IPS DF 4.7 (cell line): ENCODE data around the gene PJA2.
"Not testable (repeated sequence)": the region's sequence is repeated elsewhere in the genome, so short reads cannot be mapped to it uniquely, and the experiment has no call there.

Source experiments
- DNase-seq: peaks from one replicate; pipeline ENCODE4 v3.0.0-alpha.2; 2013; ENCODE audit warnings: low spot score; ENCODE audit errors: extremely low read depth

Gene PJA2

DNA sequence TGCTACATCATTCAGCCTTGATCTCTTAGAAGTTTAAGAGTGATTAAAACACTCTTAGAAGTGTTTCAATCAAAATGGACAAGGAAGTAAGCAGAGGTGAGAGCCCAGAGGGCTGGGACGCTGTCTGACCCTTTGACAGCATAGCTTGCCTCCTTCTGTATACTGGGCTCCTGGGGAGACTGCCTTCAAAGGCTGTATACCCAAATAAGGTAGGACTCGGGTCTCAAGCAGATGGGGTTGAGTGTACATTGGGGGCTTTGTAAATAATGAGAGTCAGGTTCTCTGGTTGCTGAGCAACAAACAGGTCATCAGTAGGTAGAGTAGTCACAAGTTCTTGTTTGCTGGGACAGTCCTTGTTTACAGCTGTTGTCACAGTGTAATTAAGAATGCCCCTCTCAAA is 97.1 kb downstream of the PJA2 start:
- no peak for DNase-seq

DNA sequence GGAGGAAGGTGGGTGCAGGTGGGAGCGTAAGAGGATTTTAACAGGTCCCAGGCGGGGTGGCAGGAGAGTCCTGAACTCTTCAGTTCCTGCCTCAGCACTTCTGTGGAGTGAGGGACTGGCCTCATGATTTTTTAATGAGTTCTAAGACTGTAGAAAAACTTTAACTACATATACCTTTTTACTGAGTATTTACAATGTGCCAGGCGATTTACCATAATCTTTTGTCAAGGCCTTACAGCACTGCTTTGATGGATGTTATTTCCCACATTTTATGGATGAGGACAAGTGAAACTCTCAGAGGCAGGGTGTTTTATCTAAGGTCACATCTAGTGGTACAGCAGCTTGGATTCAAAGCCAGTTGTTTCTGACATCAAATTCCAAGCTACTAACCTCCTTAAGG is 99.5 kb downstream of the PJA2 start:
- DNase-seq: no peak

DNA sequence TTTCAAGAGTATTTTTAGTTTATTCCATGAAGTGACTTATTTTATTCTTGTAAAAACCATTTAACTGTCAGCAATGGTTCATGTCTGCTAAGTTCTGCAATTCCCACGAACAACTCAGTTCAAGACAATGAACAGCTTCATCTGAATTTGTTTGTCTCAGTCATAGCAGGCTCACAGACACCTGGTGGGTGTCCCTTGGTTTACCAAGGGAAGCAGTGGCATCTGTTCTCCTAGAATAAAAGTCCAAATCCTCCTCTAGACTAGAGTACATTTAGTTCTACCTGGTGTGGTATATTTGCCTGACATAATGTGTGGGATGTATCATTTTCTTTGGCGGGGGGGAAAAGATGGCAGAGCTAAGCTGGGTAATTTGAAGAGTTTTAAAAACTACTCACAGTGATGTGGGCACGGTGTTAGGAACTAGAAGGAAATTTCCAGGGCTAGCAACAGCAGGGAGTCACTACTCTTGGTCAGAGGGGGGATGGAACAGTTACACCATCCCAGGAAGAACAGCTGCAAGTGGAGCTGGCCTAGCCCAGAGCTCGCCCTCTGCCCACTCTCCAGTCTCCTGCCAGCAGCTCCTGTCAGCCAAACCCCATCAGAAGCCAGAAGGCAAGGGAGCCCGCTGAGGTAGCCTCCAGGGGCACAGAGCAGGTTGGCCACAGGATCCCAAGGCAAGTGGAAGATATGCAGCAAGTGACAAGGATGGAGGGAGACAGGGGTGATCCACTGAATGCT is 100.3 kb downstream of the PJA2 start:
- DNase-seq: no peak

DNA sequence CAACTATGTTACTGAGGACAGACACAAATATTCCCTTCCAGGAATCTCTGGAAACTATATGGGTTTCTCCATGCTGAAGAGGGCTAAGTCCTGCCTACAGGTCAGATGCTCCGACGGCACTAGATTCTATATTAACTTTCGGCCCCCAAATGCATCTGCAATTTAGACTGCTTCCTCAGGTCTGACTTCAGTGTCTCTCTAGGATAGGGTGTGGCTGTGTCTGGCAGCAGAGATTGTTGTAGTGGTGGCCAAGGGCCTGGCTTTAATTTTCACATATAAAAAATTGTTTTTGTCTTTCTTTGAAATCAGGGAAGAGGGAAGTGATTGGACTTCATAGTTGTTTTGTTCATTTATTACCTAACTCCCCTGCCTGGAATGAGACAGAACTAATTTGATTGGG is 101.8 kb downstream of the PJA2 start:
- no peak for DNase-seq

DNA sequence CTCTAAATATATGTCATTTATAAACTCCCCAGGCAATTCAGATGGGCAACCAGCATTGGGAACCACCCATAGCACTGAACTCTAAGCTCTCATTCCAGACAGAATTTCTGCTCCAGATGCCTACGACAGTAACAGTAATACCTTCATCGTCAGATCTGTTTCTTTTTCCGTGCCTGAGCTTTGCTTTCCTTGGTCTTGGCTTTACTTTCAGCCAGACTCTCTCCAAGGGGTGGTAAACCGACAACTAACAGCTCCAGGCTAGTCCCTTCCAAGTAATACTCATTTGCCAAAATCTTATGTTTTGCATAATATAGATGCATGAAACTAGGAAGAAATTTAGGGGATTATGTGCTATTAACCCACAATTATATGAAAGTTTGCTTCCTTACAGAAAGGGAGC is 102.3 kb downstream of the PJA2 start:
- DNase-seq: no peak

DNA sequence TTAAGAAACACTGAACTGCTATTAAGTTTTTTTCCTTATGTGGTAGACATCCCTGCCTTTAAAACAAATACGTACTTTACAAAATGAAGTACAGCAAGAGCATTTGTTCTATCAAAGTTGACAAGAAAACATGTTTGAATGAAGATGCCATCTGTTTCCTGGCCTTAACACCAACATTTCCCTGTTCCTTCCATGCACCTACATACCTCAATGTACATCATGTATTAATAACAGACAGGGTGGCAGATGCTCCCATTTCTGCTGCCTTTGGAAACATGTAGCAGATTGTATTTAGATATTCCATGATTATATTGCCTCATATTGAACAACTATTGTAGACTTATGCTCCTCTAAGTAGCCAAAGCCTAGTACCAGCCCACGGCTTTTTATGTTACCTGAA is 104.4 kb downstream of the PJA2 start:
- no peak for DNase-seq

DNA sequence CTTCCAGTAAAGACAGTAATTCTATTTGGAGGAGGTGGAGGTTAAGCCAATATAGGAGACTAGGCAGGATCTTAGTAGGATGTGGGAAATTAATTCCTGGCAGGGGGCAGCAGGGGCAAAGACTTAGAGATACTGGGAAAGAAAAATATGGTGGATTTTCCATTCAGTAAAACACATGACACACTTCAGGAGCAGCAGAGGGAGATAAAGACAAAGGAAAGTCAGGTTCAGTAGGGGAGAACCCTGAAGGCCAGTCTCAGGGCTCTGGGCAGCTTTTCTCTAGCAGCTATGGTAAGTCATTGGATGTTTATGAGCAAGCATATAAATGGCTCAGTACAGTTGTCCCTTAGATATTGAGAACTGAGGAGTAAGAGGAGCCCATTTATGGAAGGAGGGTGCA is 105.5 kb downstream of the PJA2 start:
- DNase-seq: no peak

DNA sequence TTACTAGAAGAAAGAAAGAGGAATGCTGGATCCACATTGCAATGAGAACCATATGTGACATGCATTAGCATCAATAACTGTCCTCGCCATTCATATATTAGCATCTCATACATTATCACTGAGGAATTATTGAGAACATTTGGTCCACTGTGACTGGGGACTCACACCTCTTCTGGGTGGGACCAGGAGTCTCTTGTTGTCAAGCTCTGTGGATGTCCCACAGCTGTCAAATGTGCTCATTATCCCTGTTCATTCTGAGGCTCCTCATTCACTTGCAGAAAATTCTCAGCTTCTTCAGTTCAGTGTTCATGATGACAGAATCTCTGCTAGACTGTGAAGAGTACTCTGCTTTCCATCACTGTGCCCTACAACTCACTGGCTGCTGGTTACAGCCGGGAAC is 109.4 kb downstream of the PJA2 start:
- DNase-seq: no peak

DNA sequence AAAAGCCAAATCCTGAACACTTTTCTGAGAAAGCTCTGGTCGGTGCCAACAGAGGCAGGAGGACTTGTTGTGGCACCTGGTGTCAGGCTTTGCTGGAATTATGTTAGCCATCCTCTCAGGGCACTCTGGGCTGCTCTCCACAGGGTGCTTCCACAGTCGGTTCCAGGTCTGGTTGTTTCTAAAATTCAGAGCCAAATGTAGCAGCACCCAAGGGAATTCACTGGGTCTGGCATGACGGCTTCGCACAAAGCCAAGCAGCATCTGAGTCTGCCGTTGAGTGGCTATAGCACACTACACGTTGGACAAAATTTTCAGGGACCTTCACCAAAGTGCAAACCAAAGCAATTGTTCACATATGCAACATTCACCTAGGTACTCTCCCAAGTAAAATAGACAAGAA is 110.2 kb downstream of the PJA2 start:
- no peak for DNase-seq

DNA sequence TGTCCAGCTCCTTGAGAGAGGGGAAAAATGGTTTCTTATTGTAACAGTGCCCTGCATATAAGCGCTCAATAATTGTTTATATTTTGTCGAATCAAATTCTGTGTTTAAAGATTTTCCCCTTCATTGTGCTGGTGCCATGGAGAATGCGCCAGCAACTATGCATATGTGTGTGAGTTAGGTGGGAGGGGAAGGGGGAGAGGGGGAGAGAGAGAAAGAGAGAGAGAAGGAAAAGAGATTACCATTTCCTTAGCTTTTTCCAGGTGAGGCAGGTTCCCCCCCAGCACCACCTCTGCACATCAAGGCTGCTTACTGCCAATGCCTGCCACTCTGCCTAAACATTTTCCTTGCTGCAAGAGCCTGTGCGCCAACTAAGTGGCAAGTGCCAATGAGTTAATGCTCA is 111.0 kb downstream of the PJA2 start:
- no peak for DNase-seq

DNA sequence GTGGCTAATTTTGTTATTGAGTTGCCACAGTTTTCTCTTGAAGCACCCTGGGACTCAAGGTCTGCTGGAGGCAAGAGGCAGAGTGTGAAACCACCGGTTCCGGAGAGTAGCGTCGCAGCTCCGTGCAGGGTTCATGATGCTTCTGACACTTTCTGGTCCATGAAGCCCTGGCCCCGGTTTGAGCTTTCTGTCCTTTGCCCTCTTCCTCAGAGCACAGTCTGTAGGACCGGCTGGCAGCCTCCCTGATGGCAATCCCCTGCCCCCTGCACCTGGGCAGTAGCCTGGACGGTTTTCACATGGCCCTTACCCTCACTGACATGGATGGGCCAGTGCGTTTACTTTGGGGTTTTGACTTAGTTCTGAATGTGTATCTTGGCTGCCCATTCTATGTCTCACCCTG is 111.9 kb downstream of the PJA2 start:
- no peak for DNase-seq

DNA sequence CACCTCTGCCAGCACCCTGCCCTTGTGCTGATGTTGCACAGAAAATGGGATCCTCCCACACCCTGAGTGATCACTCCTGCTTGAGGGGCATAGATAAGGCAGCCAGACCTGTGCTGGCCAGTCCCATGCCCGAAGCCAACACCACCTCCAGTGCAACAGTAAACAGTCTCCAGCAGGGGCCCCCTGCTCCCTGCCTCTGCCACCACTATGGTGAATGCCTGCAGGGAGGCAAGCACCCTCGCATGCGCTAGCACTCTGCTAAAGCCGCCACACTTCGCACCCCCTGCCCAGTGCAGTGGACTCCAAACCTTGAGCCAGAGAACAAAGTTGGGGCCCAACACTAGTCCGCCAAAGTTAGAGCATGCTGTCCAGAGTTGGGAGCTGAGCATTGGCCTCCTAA is 118.7 kb downstream of the PJA2 start:
- DNase-seq: no peak

DNA sequence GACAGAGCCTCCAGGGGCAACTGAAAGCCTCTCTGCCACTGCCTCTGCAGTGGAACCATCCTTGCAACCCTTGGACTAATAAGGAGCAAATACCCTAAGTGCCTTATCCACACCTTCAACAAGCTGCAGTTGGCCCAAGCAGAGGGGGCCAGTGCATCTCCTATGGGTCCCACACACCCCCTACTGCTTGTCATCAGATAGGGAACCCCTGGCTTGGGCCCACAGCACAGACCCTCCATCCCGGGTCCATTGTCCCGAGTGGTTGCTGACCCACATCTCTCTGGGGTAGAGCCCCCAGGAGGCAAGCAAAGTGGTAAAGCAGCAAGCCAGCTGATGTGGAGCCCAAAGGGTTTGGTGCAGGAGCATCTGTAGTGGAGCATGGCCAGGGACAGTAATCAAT is 119.5 kb downstream of the PJA2 start:
- no peak for DNase-seq

DNA sequence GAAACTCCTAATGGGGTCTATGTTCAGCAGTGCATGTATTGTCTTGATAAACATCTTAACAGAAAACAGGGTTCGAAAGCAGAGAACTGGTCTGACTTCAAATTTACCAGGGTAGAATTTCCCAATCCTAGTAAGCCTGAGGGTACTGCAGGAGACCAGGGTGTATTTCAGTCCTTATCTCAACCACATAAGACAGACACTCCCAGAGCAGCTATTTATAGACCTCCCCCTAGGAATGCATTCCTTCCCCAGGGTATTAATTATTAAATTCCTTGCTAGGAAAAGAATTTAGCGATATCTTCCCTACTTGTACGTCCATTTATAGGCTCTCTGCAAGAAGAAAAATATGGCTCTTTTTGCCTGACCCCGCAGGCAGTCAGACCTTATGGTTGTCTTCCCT is 123.1 kb downstream of the PJA2 start:
- DNase-seq: not testable (repeated sequence)
